H1 (cell line): ENCODE results near the gene MIPEP. TPM values are rescaled to one million over a fixed set of nuclear protein-coding genes. Genes with fewer than 3 reads are reported as not detected.

ENCODE experiments used
- CBX5 ChIP-seq: fragments of 300-800, 300-1000 bp; sonication (generic); IDR thresholded peaks from 2 replicates; pipeline ENCODE4 v1.7.1; 2016; ENCODE audit warnings: antibody characterized with exemption, low read length, low read depth
- GTF2F1 ChIP-seq: IDR thresholded peaks from 2 replicates; pipeline ENCODE4 v1.6.1; 2012; ENCODE audit warnings: low read depth, low read length, improper control_type of control experiment, borderline replicate concordance
- JUN ChIP-seq: IDR thresholded peaks from 2 replicates; pipeline ENCODE4 v1.6.1; 2011; ENCODE audit warnings: low read depth, mild to moderate bottlenecking, improper control_type of control experiment, low read length
- KDM4A ChIP-seq: IDR thresholded peaks from one replicate; pipeline ENCODE4 v1.7.1; 2012; ENCODE audit warnings: low read depth, mild to moderate bottlenecking, moderate library complexity, low read length, inconsistent platforms; ENCODE audit not compliant: severe bottlenecking
- MAX ChIP-seq: IDR thresholded peaks from 2 replicates; pipeline ENCODE4 v1.6.1; 2012; ENCODE audit warnings: inconsistent platforms
- NANOG ChIP-seq: IDR thresholded peaks from 2 replicates; pipeline ENCODE4 v1.6.1; 2011; ENCODE audit warnings: low read length, low read depth, mild to moderate bottlenecking, inconsistent platforms; ENCODE audit not compliant: insufficient read depth, poor library complexity, severe bottlenecking
- SIN3A ChIP-seq, 2 experiments: IDR thresholded peaks in 1 of 2; conservative IDR thresholded peaks in 1 of 2; 2 replicates each; pipeline ENCODE4 v1.6.1; 2011 to 2012; ENCODE audit warnings: low read length in 2 of 2, improper control_type of control experiment in 1 of 2, low read depth in 1 of 2, mild to moderate bottlenecking in 1 of 2
- polyA plus RNA-seq, 7 experiments: library from polyadenylated mRNA; depleted of rRNA in 3 of 7; stranded (reverse) in 5 of 7; unstranded in 2 of 7; fragments of >200 nt in 5 of 7; fragments of 200-250 nt in 2 of 7; gene quantifications; 1 replicate in 5 of 7; 2 replicates in 1 of 7; 4 replicates in 1 of 7; pipeline versions ENCODE4 v1.2.1 to v1.2.3, GENCODE V29; 2011 to 2013; ENCODE audit warnings: missing spikeins in 2 of 7, mixed read lengths in 2 of 7
- total RNA-seq: library from RNA; stranded (reverse); fragmentation: NEBNext Ultra II Directional; extraction: Animal tissue kit (Norgen Biotek cat#: 25700); gene quantifications from 2 replicates; pipeline ENCODE4 v1.2.1, GENCODE V29; 2021

The MIPEP gene
- total and polyA plus RNA-seq, 2 of the 8 experiments (the other 6 are each of a cell fraction or from before 2014, with no cell fraction given), result 24.0 to 24.2 TPM

- TF ChIP-seq MAX, result no peak
- TF ChIP-seq CBX5, result no peak
- TF ChIP-seq KDM4A, result no peak
- no peak for TF ChIP-seq SIN3A (conservative IDR thresholded peaks at IDR 0.05 in 1 of 2, IDR thresholded peaks at IDR 0.05 in 1 of 2; ENCODE audit: low read depth in 1 of 2, low read length in 2 of 2)
- no peak for TF ChIP-seq NANOG
- no peak for TF ChIP-seq JUN
- TF ChIP-seq GTF2F1, result no peak
Measured at GRCh38 chr13:23822252-23822824, 66.9 kb downstream of the MIPEP start (continued).
